ENCODE results near the gene C8G.

- TF ChIP-seq EP300 (IDR thresholded peaks at IDR 0.05; ENCODE audit: borderline replicate concordance) (no peak), YY1 (IDR thresholded peaks at IDR 0.05; ENCODE audit: low read depth) (no peak), NFIC (IDR thresholded peaks at IDR 0.05) (no peak), CREB1 (IDR thresholded peaks at IDR 0.05; ENCODE audit: low read depth) (no peak), RAD21 (IDR thresholded peaks at IDR 0.05; ENCODE audit: low read depth) (no peak)
Measured at GRCh38 chr9:136913701-136914438, 31.2 kb upstream of the C8G start.

All from Ishikawa (cell line).